Ovary (tissue), 3 donors: ENCODE data around the gene CCND1.

Source experiments
- EP300 ChIP-seq: sonication (generic); formaldehyde crosslinking; IDR thresholded peaks from one replicate; pipeline ENCODE4 v1.6.1; 2017; ENCODE audit warnings: antibody characterized with exemption
- POLR2A ChIP-seq: fragments of 450-650 bp; IDR thresholded peaks from one replicate; pipeline ENCODE4 v1.6.1; 2017; ENCODE audit warnings: antibody characterized with exemption, mild to moderate bottlenecking, moderate library complexity
- TF ChIP-seq, protein P1 (sequence below), 3 donors: fragments of 450-650 bp in 2 of 3; fragments of 200-600 bp in 1 of 3; IDR thresholded peaks; one replicate each; pipeline versions ENCODE4 v1.5.1 to v1.8.0; 2016 to 2022; ENCODE audit warnings: antibody characterized with exemption in 3 of 3, mild to moderate bottlenecking in 1 of 3
- donor health status: DM: no; HTN: no; CAD: no.

DNA sequence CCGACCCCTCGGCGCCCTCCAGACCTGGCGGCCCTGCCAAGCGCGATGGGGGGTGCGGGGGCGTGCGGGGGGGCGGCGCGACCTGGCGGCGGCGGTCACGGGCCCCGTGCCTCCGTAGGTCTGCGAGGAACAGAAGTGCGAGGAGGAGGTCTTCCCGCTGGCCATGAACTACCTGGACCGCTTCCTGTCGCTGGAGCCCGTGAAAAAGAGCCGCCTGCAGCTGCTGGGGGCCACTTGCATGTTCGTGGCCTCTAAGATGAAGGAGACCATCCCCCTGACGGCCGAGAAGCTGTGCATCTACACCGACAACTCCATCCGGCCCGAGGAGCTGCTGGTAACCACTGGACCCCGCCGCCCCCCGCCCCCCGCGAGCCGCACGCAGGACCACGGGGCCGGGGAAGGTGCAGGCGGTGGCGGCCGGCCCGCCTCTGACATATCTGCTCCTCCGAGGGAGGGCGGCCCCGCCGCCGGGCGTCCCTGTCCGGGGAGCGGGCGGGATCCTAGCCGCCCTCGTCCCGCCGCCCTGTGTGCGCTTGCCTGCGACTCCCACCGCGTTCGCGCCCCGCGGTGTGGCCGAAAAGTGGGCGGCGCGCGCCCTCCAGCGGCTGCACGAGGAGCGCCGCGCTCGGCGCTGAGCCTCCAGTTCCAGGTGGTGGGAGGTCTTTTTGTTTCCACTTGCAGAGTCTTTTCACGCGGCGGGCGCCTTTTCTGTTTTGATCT lies 2.1 kb downstream of the CCND1 start:
- TF ChIP-seq, protein P1, sequence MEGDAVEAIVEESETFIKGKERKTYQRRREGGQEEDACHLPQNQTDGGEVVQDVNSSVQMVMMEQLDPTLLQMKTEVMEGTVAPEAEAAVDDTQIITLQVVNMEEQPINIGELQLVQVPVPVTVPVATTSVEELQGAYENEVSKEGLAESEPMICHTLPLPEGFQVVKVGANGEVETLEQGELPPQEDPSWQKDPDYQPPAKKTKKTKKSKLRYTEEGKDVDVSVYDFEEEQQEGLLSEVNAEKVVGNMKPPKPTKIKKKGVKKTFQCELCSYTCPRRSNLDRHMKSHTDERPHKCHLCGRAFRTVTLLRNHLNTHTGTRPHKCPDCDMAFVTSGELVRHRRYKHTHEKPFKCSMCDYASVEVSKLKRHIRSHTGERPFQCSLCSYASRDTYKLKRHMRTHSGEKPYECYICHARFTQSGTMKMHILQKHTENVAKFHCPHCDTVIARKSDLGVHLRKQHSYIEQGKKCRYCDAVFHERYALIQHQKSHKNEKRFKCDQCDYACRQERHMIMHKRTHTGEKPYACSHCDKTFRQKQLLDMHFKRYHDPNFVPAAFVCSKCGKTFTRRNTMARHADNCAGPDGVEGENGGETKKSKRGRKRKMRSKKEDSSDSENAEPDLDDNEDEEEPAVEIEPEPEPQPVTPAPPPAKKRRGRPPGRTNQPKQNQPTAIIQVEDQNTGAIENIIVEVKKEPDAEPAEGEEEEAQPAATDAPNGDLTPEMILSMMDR (IDR thresholded peaks at IDR 0.05), result peak; percentile 80 to 86 (median 81)
- no peak for TF ChIP-seq POLR2A
- no peak for TF ChIP-seq EP300
